PC-9 (cell line): Measurements from ENCODE around the gene SLC10A6. TPM values are rescaled to one million over a fixed set of nuclear protein-coding genes. Genes with fewer than 3 reads are reported as not detected.

Experiments
- BruUV-seq: library from RNA; stranded (reverse); fragments of 400-500 nt; replicated peaks from 2 replicates; lab custom pipeline; 2021; lab: Mats Ljungman, UMichigan
- CTCF ChIA-PET: fragments of 300-600 bp; sonication (Branson Sonifier 250); formaldehyde crosslinking; loops from one replicate; lab custom pipeline; 2022; ENCODE audit warnings: antibody characterized with exemption; lab: Charles Lee
- POLR2A ChIA-PET: fragments of 300-600 bp; sonication (Branson Sonifier 250); formaldehyde crosslinking; loops from one replicate; lab custom pipeline; 2022; ENCODE audit warnings: antibody characterized with exemption; ENCODE audit not compliant: unreplicated experiment; lab: Charles Lee
- DNase-seq, 2 experiments: peaks; one replicate each; pipeline versions ENCODE4 v3.0.0 to v3.0.0-alpha.2; 2015 to 2022; ENCODE audit warnings: mixed read lengths in 1 of 2
- H2AFZ ChIP-seq: fragments of 200-600 bp; sonication (generic); 2 replicates; pipeline ENCODE4 v1.8.1; 2017; ENCODE audit warnings: antibody characterized with exemption
- H3F3A ChIP-seq: fragments of 200-600 bp; sonication (generic); 2 replicates; pipeline ENCODE4 v1.8.1; 2017; ENCODE audit warnings: antibody characterized with exemption, mild to moderate bottlenecking, low read depth; ENCODE audit not compliant: insufficient read depth
- H3K27ac ChIP-seq: fragments of 200-600 bp; sonication (generic); 2 replicates; pipeline ENCODE4 v1.6.1; 2016; ENCODE audit warnings: mixed run types
- H3K27me3 ChIP-seq: fragments of 200-600 bp; sonication (generic); 2 replicates; pipeline ENCODE4 v1.6.1; 2016; ENCODE audit warnings: low read depth, mixed run types; ENCODE audit not compliant: insufficient read depth
- H3K36me3 ChIP-seq: fragments of 200-600 bp; sonication (generic); 2 replicates; pipeline ENCODE4 v1.6.1; 2016; ENCODE audit warnings: low read depth, mixed run types
- H3K4me1 ChIP-seq: fragments of 200-600 bp; sonication (generic); replicated peaks from 2 replicates; pipeline ENCODE4 v1.6.1; 2016; ENCODE audit warnings: mixed run types; ENCODE audit not compliant: insufficient read depth
- H3K4me2 ChIP-seq: fragments of 200-600 bp; sonication (generic); 2 replicates; pipeline ENCODE4 v1.6.1; 2017; ENCODE audit warnings: mixed run types
- H3K4me3 ChIP-seq: fragments of 200-600 bp; sonication (generic); 2 replicates; pipeline ENCODE4 v1.6.1; 2016; ENCODE audit warnings: mixed run types
- H3K79me2 ChIP-seq: fragments of 200-600 bp; sonication (generic); 2 replicates; pipeline ENCODE4 v1.6.1; 2017; ENCODE audit warnings: low read depth, mixed run types
- H3K9me2 ChIP-seq: fragments of 200-600 bp; sonication (generic); 2 replicates; pipeline ENCODE4 v1.8.1; 2017; ENCODE audit warnings: mild to moderate bottlenecking; ENCODE audit not compliant: insufficient read depth
- H3K9me3 ChIP-seq: fragments of 200-600 bp; sonication (generic); 2 replicates; pipeline ENCODE4 v1.8.1; 2016; ENCODE audit warnings: low read depth; ENCODE audit not compliant: insufficient read depth
- H4K20me1 ChIP-seq: fragments of 200-600 bp; sonication (generic); 2 replicates; pipeline ENCODE4 v1.8.1; 2017; ENCODE audit not compliant: insufficient read depth
- EZH2 ChIP-seq: fragments of 200-600 bp; sonication (generic); IDR thresholded peaks from 2 replicates; pipeline ENCODE4 v1.8.0; 2017; ENCODE audit warnings: antibody characterized with exemption, low read depth
- intact Hi-C: fragments of 100-400 bp; cut with micrococcal nuclease; formaldehyde crosslinking; loops from one replicate; pipeline ENCODE4 v1.10.0; 2022; ENCODE audit not compliant: unreplicated experiment
- total RNA-seq: library from RNA; stranded (reverse); gene quantifications from 2 replicates; pipeline ENCODE4 v1.2.3, GENCODE V29; 2021
- TF ChIP-seq, protein P1 (sequence below): fragments of 200-600 bp; sonication (generic); conservative IDR thresholded peaks from 2 replicates; pipeline ENCODE4 v1.6.1; 2017; ENCODE audit warnings: mixed run types, antibody characterized with exemption, mild to moderate bottlenecking, moderate library complexity

SLC10A6 gene
- total RNA-seq, 1 experiment from 2014 or later: not detected

DNA sequence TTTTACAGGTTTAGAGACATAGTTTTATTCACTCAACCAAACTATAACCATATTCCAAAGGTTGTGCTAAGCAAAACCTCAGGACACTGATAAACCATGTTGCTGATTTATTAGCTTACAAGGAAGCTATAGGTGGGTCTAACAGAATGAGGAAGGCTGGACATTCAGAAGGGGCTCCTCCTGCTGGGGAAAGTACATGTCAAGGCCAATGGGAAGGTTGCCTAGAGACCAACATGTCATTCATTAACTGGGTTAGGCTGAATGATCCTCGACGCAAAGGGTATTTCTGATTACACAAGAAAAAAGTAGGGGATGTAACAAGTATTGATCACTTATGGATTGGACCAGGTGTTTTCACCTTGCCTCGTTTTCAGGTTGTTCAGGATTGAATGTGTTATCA is 30.3 kb downstream of the SLC10A6 start:
- POLR2A ChIA-PET: no interaction called here
- TF ChIP-seq EZH2: no peak
- TF ChIP-seq, protein P1, sequence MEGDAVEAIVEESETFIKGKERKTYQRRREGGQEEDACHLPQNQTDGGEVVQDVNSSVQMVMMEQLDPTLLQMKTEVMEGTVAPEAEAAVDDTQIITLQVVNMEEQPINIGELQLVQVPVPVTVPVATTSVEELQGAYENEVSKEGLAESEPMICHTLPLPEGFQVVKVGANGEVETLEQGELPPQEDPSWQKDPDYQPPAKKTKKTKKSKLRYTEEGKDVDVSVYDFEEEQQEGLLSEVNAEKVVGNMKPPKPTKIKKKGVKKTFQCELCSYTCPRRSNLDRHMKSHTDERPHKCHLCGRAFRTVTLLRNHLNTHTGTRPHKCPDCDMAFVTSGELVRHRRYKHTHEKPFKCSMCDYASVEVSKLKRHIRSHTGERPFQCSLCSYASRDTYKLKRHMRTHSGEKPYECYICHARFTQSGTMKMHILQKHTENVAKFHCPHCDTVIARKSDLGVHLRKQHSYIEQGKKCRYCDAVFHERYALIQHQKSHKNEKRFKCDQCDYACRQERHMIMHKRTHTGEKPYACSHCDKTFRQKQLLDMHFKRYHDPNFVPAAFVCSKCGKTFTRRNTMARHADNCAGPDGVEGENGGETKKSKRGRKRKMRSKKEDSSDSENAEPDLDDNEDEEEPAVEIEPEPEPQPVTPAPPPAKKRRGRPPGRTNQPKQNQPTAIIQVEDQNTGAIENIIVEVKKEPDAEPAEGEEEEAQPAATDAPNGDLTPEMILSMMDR: no peak

GRCh38 chr4:86818211-86818610 is 31.0 kb downstream of the SLC10A6 start:
- Histone ChIP-seq H4K20me1 (no peaks in the 10 kb centered on the region), H2AFZ (no peak overlapping the region), H3K4me3 (no peak overlapping the region), H3K36me3 (no peaks in the 10 kb centered on the region), H3K27me3 (no peaks in the 10 kb centered on the region), H3K9me3 (no peaks in the 10 kb centered on the region), H3K79me2 (no peaks in the 10 kb centered on the region), H3K4me2 (no peak overlapping the region), H3F3A (no peaks in the 10 kb centered on the region), H3K9me2 (no peaks in the 10 kb centered on the region), H3K4me1 (no peaks in the 10 kb centered on the region), H3K27ac (no peak overlapping the region)
- DNase-seq: no peak
- TF ChIP-seq, protein P1: no peak
- no peak for TF ChIP-seq EZH2
- BruUV-seq: no TSS peak
- CTCF ChIA-PET: no interaction called here
- intact Hi-C loops: no loop called here
- POLR2A ChIA-PET: interaction anchor here (0.6 kb wide), 1 partner anchor 352 kb away, joined by 4 read pairs; no protein-coding TSS in a partner anchor

More for the DNA sequence above, 30.3 kb downstream of the SLC10A6 start:
- H3F3A ChIP-seq: no peaks in the 10 kb centered on the region
- H3K27me3 ChIP-seq: no peaks in the 10 kb centered on the region
- no peak for DNase-seq
- no peaks in the 10 kb centered on the region for H3K9me2 ChIP-seq
- no peak overlapping the region for H2AFZ ChIP-seq
- no peaks in the 10 kb centered on the region for H3K79me2 ChIP-seq
- BruUV-seq: no TSS peak
- no peak overlapping the region for H3K4me3 ChIP-seq
- H3K4me1 ChIP-seq: no peaks in the 10 kb centered on the region
- CTCF ChIA-PET: no interaction called here
- no peaks in the 10 kb centered on the region for H3K36me3 ChIP-seq
- H3K27ac ChIP-seq: no peak overlapping the region
- H3K4me2 ChIP-seq: no peak overlapping the region
- intact Hi-C loops: no loop called here
- H3K9me3 ChIP-seq: no peaks in the 10 kb centered on the region
- no peaks in the 10 kb centered on the region for H4K20me1 ChIP-seq

GRCh38 chr4:86816501-86817273 is 32.5 kb downstream of the SLC10A6 start:
- Histone ChIP-seq H2AFZ (no peak overlapping the region), H3K4me2 (no peak overlapping the region), H3K36me3 (no peaks in the 10 kb centered on the region), H3K27ac (no peak overlapping the region), H3K4me3 (no peak overlapping the region), H4K20me1 (no peaks in the 10 kb centered on the region), H3K9me3 (no peaks in the 10 kb centered on the region), H3K9me2 (no peaks in the 10 kb centered on the region), H3K4me1 (no peaks in the 10 kb centered on the region), H3K79me2 (no peaks in the 10 kb centered on the region), H3F3A (no peaks in the 10 kb centered on the region), H3K27me3 (no peaks in the 10 kb centered on the region)
- intact Hi-C loops: no loop called here
- TF ChIP-seq, protein P1: no peak
- TF ChIP-seq EZH2: no peak
- ChIA-PET POLR2A (no interaction called here), CTCF (no interaction called here)
- no peak for DNase-seq
- no TSS peak for BruUV-seq
